K562 (cell line): ENCODE results near the gene FAM171A1. TPM values are rescaled to one million over a fixed set of nuclear protein-coding genes. Genes with fewer than 3 reads are reported as not detected.

Experiments
- CCNT2 ChIP-seq: IDR thresholded peaks from 2 replicates; pipeline ENCODE4 v1.6.1; 2011; ENCODE audit warnings: borderline replicate concordance, low read depth, mild to moderate bottlenecking, moderate library complexity, mixed read lengths, low read length; ENCODE audit not compliant: insufficient read length; ENCODE audit errors: extremely low read depth
- NR2C1 ChIP-seq, 2 experiments: fragments of 450-650 bp; IDR thresholded peaks; 2 replicates each; pipeline ENCODE4 v1.6.1; 2017; ENCODE audit warnings: mild to moderate bottlenecking in 2 of 2, antibody characterized with exemption in 1 of 2, inconsistent platforms in 1 of 2, missing compliant biosample characterization in 1 of 2, missing genetic modification characterization in 1 of 2
- SMARCE1 ChIP-seq: fragments of 450-650 bp; IDR thresholded peaks from 2 replicates; pipeline ENCODE4 v1.7.1; 2016; ENCODE audit warnings: mild to moderate bottlenecking
- SOX6 ChIP-seq: fragments of 450-650 bp; IDR thresholded peaks from 2 replicates; pipeline ENCODE4 v1.6.1; 2014; ENCODE audit warnings: mild to moderate bottlenecking
- polyA plus RNA-seq, 8 experiments: library from polyadenylated mRNA; depleted of rRNA in 4 of 8; stranded (reverse) in 5 of 8; unstranded in 3 of 8; fragments of >200 nt; fragmentation: Nextera tagmentation in 2 of 8; fragmentation: Illumina TruSeq in 1 of 8; extraction: Ambion mirVana in 2 of 8; extraction: Trizol in 1 of 8; gene quantifications; 2 replicates each; pipeline versions ENCODE4 v1.2.1 to v1.2.3, GENCODE V29; 2011 to 2014; ENCODE audit warnings: inconsistent platforms in 1 of 8, missing spikeins in 1 of 8
- total RNA-seq, 7 experiments: library from RNA; depleted of rRNA in 6 of 7; stranded (reverse); fragments of >200 nt in 6 of 7; fragmentation: Illumina TruSeq in 2 of 7; extraction: Trizol in 2 of 7; gene quantifications; 2 replicates each; pipeline versions ENCODE4 v1.2.1 to v1.2.3, GENCODE V29; 2011 to 2021; ENCODE audit warnings: low replicate concordance in 1 of 7
- TF ChIP-seq, protein P1 (sequence below): fragments of 450-650 bp; IDR thresholded peaks from 2 replicates; pipeline ENCODE4 v1.6.1; 2017; ENCODE audit warnings: antibody characterized with exemption, mild to moderate bottlenecking
- TF ChIP-seq, protein P2 (sequence below): fragments of 250-450 bp; sonication (Bioruptor Pico); IDR thresholded peaks from 2 replicates; pipeline ENCODE4 v1.9.0; 2021; ENCODE audit warnings: mild to moderate bottlenecking
- TF ChIP-seq, protein P3 (sequence below): sonication (generic); formaldehyde crosslinking; IDR thresholded peaks from 2 replicates; pipeline ENCODE4 v1.8.0; 2023; ENCODE audit warnings: mild to moderate bottlenecking, missing genetic modification reagents
- TF ChIP-seq, protein P4 (sequence below), 2 experiments: IDR thresholded peaks; 2 replicates each; pipeline ENCODE4 v1.6.1; 2012; ENCODE audit warnings: improper control_type of control experiment in 2 of 2, low read depth in 2 of 2, low read length in 2 of 2, borderline replicate concordance in 1 of 2
- TF ChIP-seq, protein P5 (sequence below): fragments of 150-350 bp; IDR thresholded peaks from 2 replicates; pipeline ENCODE4 v1.6.1; 2014; ENCODE audit warnings: low read depth, mild to moderate bottlenecking, low read length, borderline replicate concordance
- TF ChIP-seq, protein P6 (sequence below): fragments of 250-450 bp; sonication (Bioruptor Pico); IDR thresholded peaks from 2 replicates; pipeline ENCODE4 v1.4.0; 2020; ENCODE audit warnings: mild to moderate bottlenecking, moderate library complexity, borderline replicate concordance

The FAM171A1 gene
- total and polyA plus RNA-seq, 9 of the 15 experiments (the other 6 are each of a cell fraction or from before 2014, with no cell fraction given), result 0.51 to 8.2 (median 4.8) TPM

DNA sequence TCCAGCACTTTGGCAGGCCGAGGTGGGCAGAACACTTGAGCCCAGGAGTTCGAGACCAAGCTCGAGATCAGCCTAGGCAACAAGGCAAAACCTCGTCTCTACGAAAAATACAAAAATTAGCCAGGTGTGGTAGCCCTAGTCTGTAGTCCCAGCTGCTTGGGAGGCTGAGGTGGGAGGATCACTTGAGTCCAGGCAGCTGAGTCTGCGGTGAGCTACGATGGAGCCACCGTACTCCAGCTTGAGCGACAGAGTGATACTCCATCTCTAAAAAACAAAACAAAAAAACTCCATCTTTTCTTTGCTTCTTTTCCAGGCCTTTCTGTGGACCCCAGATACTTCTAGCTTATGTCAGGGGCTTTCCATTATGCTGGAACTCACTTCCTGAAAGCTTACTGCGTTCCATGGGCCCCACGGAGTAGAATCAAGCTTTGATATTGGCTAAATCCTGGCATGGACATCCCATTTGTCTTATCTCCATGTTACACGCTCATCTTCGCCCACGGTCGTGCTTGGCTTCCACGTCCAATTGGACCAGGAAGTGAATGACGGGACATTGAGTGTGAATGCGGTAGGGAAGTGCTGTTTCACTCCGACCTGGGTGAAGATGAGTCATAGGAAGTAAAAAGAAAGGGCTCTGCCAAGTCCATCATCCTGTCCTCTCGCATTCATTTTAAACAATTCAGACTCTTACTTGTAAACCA is 45.7 kb downstream of the FAM171A1 start (continued):
- TF ChIP-seq, protein P1, sequence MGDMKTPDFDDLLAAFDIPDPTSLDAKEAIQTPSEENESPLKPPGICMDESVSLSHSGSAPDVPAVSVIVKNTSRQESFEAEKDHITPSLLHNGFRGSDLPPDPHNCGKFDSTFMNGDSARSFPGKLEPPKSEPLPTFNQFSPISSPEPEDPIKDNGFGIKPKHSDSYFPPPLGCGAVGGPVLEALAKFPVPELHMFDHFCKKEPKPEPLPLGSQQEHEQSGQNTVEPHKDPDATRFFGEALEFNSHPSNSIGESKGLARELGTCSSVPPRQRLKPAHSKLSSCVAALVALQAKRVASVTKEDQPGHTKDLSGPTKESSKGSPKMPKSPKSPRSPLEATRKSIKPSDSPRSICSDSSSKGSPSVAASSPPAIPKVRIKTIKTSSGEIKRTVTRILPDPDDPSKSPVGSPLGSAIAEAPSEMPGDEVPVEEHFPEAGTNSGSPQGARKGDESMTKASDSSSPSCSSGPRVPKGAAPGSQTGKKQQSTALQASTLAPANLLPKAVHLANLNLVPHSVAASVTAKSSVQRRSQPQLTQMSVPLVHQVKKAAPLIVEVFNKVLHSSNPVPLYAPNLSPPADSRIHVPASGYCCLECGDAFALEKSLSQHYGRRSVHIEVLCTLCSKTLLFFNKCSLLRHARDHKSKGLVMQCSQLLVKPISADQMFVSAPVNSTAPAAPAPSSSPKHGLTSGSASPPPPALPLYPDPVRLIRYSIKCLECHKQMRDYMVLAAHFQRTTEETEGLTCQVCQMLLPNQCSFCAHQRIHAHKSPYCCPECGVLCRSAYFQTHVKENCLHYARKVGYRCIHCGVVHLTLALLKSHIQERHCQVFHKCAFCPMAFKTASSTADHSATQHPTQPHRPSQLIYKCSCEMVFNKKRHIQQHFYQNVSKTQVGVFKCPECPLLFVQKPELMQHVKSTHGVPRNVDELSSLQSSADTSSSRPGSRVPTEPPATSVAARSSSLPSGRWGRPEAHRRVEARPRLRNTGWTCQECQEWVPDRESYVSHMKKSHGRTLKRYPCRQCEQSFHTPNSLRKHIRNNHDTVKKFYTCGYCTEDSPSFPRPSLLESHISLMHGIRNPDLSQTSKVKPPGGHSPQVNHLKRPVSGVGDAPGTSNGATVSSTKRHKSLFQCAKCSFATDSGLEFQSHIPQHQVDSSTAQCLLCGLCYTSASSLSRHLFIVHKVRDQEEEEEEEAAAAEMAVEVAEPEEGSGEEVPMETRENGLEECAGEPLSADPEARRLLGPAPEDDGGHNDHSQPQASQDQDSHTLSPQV, result peak; percentile 38; the same call in 1 of the 2 replicates
- TF ChIP-seq, protein P2, sequence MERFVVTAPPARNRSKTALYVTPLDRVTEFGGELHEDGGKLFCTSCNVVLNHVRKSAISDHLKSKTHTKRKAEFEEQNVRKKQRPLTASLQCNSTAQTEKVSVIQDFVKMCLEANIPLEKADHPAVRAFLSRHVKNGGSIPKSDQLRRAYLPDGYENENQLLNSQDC, result no peak
- TF ChIP-seq, protein P3, sequence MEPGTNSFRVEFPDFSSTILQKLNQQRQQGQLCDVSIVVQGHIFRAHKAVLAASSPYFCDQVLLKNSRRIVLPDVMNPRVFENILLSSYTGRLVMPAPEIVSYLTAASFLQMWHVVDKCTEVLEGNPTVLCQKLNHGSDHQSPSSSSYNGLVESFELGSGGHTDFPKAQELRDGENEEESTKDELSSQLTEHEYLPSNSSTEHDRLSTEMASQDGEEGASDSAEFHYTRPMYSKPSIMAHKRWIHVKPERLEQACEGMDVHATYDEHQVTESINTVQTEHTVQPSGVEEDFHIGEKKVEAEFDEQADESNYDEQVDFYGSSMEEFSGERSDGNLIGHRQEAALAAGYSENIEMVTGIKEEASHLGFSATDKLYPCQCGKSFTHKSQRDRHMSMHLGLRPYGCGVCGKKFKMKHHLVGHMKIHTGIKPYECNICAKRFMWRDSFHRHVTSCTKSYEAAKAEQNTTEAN (CRISPR knock-in tag), result no peak
- TF ChIP-seq, protein P4, sequence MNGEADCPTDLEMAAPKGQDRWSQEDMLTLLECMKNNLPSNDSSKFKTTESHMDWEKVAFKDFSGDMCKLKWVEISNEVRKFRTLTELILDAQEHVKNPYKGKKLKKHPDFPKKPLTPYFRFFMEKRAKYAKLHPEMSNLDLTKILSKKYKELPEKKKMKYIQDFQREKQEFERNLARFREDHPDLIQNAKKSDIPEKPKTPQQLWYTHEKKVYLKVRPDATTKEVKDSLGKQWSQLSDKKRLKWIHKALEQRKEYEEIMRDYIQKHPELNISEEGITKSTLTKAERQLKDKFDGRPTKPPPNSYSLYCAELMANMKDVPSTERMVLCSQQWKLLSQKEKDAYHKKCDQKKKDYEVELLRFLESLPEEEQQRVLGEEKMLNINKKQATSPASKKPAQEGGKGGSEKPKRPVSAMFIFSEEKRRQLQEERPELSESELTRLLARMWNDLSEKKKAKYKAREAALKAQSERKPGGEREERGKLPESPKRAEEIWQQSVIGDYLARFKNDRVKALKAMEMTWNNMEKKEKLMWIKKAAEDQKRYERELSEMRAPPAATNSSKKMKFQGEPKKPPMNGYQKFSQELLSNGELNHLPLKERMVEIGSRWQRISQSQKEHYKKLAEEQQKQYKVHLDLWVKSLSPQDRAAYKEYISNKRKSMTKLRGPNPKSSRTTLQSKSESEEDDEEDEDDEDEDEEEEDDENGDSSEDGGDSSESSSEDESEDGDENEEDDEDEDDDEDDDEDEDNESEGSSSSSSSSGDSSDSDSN (IDR thresholded peaks at IDR 0.05; ENCODE audit: borderline replicate concordance in 1 of 2, low read depth in 2 of 2, low read length in 2 of 2), result no peak
- TF ChIP-seq SOX6, result peak; percentile 44; the same call in 1 of the 2 replicates
- TF ChIP-seq, protein P5, sequence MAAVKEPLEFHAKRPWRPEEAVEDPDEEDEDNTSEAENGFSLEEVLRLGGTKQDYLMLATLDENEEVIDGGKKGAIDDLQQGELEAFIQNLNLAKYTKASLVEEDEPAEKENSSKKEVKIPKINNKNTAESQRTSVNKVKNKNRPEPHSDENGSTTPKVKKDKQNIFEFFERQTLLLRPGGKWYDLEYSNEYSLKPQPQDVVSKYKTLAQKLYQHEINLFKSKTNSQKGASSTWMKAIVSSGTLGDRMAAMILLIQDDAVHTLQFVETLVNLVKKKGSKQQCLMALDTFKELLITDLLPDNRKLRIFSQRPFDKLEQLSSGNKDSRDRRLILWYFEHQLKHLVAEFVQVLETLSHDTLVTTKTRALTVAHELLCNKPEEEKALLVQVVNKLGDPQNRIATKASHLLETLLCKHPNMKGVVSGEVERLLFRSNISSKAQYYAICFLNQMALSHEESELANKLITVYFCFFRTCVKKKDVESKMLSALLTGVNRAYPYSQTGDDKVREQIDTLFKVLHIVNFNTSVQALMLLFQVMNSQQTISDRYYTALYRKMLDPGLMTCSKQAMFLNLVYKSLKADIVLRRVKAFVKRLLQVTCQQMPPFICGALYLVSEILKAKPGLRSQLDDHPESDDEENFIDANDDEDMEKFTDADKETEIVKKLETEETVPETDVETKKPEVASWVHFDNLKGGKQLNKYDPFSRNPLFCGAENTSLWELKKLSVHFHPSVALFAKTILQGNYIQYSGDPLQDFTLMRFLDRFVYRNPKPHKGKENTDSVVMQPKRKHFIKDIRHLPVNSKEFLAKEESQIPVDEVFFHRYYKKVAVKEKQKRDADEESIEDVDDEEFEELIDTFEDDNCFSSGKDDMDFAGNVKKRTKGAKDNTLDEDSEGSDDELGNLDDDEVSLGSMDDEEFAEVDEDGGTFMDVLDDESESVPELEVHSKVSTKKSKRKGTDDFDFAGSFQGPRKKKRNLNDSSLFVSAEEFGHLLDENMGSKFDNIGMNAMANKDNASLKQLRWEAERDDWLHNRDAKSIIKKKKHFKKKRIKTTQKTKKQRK, result no peak
- TF ChIP-seq NR2C1 (IDR thresholded peaks at IDR 0.05), result no peak
- peak; percentile 50; the same call in 1 of the 2 replicates for TF ChIP-seq NR2C1 (tag; IDR thresholded peaks at IDR 0.05)
- peak; percentile 80 for TF ChIP-seq SMARCE1
- TF ChIP-seq, protein P6, sequence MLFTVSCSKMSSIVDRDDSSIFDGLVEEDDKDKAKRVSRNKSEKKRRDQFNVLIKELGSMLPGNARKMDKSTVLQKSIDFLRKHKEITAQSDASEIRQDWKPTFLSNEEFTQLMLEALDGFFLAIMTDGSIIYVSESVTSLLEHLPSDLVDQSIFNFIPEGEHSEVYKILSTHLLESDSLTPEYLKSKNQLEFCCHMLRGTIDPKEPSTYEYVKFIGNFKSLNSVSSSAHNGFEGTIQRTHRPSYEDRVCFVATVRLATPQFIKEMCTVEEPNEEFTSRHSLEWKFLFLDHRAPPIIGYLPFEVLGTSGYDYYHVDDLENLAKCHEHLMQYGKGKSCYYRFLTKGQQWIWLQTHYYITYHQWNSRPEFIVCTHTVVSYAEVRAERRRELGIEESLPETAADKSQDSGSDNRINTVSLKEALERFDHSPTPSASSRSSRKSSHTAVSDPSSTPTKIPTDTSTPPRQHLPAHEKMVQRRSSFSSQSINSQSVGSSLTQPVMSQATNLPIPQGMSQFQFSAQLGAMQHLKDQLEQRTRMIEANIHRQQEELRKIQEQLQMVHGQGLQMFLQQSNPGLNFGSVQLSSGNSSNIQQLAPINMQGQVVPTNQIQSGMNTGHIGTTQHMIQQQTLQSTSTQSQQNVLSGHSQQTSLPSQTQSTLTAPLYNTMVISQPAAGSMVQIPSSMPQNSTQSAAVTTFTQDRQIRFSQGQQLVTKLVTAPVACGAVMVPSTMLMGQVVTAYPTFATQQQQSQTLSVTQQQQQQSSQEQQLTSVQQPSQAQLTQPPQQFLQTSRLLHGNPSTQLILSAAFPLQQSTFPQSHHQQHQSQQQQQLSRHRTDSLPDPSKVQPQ (CRISPR knock-in tag), result no peak
- no peak for TF ChIP-seq CCNT2
